K562 (cell line): ENCODE results near the gene ACSS2. TPM values are rescaled to one million over a fixed set of nuclear protein-coding genes. Genes with fewer than 3 reads are reported as not detected.

Experiments
- ATAC-seq: fragments of 200-7000 bp; cut with Tn5 transposase; 3 replicates; pipeline ENCODE4 v1.9.1; 2020; ENCODE audit warnings: moderate library complexity
- BruUV-seq: library from RNA; stranded (reverse); fragments of 400-500 nt; replicated peaks from 2 replicates; lab custom pipeline; 2021; lab: Mats Ljungman, UMichigan
- CTCF ChIA-PET: fragments of 300-600 bp; formaldehyde crosslinking; extraction: SDS; loops from one replicate; lab custom pipeline; 2021; ENCODE audit warnings: low intra/inter-chr PET ratio; lab: Yijun Ruan, JAX
- POLR2A ChIA-PET: fragments of 300-600, 350-650 bp; sonication (Branson Sonifier 250); formaldehyde crosslinking; extraction: SDS; loops from one replicate; lab custom pipeline; 2021; ENCODE audit warnings: antibody characterized with exemption, inconsistent platforms; lab: Yijun Ruan, JAX
- DNase-seq, 4 experiments: peaks; one replicate each; pipeline versions ENCODE4 v3.0.0 to v3.0.0-alpha.2; 2011 to 2018; ENCODE audit warnings: low spot score in 3 of 4, mixed read lengths in 3 of 4; ENCODE audit errors: extremely low read depth in 1 of 4
- FAIRE-seq: peaks from 2 replicates; lab custom pipeline; 2011; peaks lifted over from hg19 to GRCh38; lab: Jason Lieb, UNC
- H2AFZ ChIP-seq: 2 replicates; pipeline ENCODE4 v1.6.0; 2011; ENCODE audit warnings: low read depth, low read length, control low read depth, inconsistent platforms
- H3K27ac ChIP-seq: fragments of 200-600 bp; 3 replicates; pipeline ENCODE4 v1.8.0; 2011; ENCODE audit warnings: low read depth, mild to moderate bottlenecking, control low read depth, inconsistent platforms, low read length, moderate library complexity, mixed read lengths; ENCODE audit errors: extremely low read depth
- H3K27me3 ChIP-seq, 2 experiments: fragments of 300-600 bp in 1 of 2; 2 replicates in 1 of 2; 3 replicates in 1 of 2; pipeline versions ENCODE4 v1.6.0 to v1.8.0; 2011; ENCODE audit warnings: inconsistent platforms in 2 of 2, low read length in 2 of 2, mild to moderate bottlenecking in 1 of 2, mixed read lengths in 1 of 2, moderate library complexity in 1 of 2; ENCODE audit not compliant: control insufficient read depth in 2 of 2, insufficient read depth in 2 of 2
- H3K36me3 ChIP-seq: fragments of 300-600 bp; 3 replicates; pipeline ENCODE4 v1.8.0; 2011; ENCODE audit warnings: mild to moderate bottlenecking, low read length, inconsistent platforms; ENCODE audit not compliant: control insufficient read depth, insufficient read depth
- H3K4me1 ChIP-seq, 2 experiments: fragments of 200-600 bp in 1 of 2; replicated peaks in 1 of 2; 2 replicates in 1 of 2; 3 replicates in 1 of 2; pipeline versions ENCODE4 v1.5.1 to v1.8.0; 2011; ENCODE audit warnings: inconsistent platforms in 2 of 2, low read length in 2 of 2, mild to moderate bottlenecking in 1 of 2, mixed read lengths in 1 of 2, moderate library complexity in 1 of 2; ENCODE audit not compliant: control insufficient read depth in 2 of 2, insufficient read depth in 2 of 2
- H3K4me2 ChIP-seq: 2 replicates; pipeline ENCODE4 v1.6.1; 2011; ENCODE audit warnings: low read length, control low read depth, inconsistent platforms, mixed read lengths; ENCODE audit not compliant: insufficient read depth
- H3K4me3 ChIP-seq: fragments of 200-600 bp; sonication (generic), shearing (Covaris generic); 2 replicates; pipeline ENCODE4 v1.5.1; 2016; ENCODE audit warnings: control low read depth, inconsistent platforms
- H3K79me2 ChIP-seq: fragments of 200-600 bp; 3 replicates; pipeline ENCODE4 v1.8.0; 2011; ENCODE audit warnings: low read length, inconsistent platforms; ENCODE audit not compliant: control insufficient read depth, insufficient read depth
- H3K9ac ChIP-seq, 2 experiments: 2 replicates each; pipeline versions ENCODE4 v1.6.0 to v1.6.1; 2011; ENCODE audit warnings: low read depth in 2 of 2, low read length in 2 of 2, control low read depth in 1 of 2, inconsistent platforms in 1 of 2, mild to moderate bottlenecking in 1 of 2, mixed read lengths in 1 of 2; ENCODE audit not compliant: insufficient read depth in 1 of 2
- H3K9me1 ChIP-seq: one replicate; pipeline ENCODE4 v1.6.0; 2011; ENCODE audit warnings: inconsistent platforms, mild to moderate bottlenecking, low read length, moderate library complexity; ENCODE audit not compliant: control insufficient read depth, insufficient read depth
- H3K9me3 ChIP-seq: replicated peaks from 2 replicates; pipeline ENCODE4 v1.5.1; 2011; ENCODE audit warnings: low read depth, low read length, inconsistent platforms; ENCODE audit not compliant: control insufficient read depth, insufficient read depth
- H4K20me1 ChIP-seq: replicated peaks from 2 replicates; pipeline ENCODE4 v1.6.1; 2011; ENCODE audit warnings: low read length, inconsistent platforms, mixed read lengths; ENCODE audit not compliant: control insufficient read depth, insufficient read depth
- BRD9 ChIP-seq: fragments of 450-650 bp; IDR thresholded peaks from 2 replicates; pipeline ENCODE4 v1.6.1; 2018; ENCODE audit warnings: low read depth; ENCODE audit not compliant: partially characterized antibody
- ELF1 ChIP-seq: fragments of 200-800 bp; sonication (Bioruptor generic); IDR thresholded peaks from 2 replicates; pipeline ENCODE4 v1.6.1; 2016; ENCODE audit warnings: missing genetic modification characterization, missing compliant biosample characterization
- FIP1L1 ChIP-seq: fragments of 200-400 bp; formaldehyde crosslinking; IDR thresholded peaks from 2 replicates; pipeline ENCODE4 v1.6.1; 2018; ENCODE audit warnings: mild to moderate bottlenecking, low read depth, low read length; ENCODE audit not compliant: poor library complexity, severe bottlenecking
- FOXA1 ChIP-seq: fragments of 450-650 bp; IDR thresholded peaks from 2 replicates; pipeline ENCODE4 v1.6.1; 2016; ENCODE audit warnings: mild to moderate bottlenecking, borderline replicate concordance
- PHF21A ChIP-seq: fragments of 450-650 bp; IDR thresholded peaks from 2 replicates; pipeline ENCODE4 v1.6.1; 2017; ENCODE audit warnings: low read depth, borderline replicate concordance
- SRSF1 ChIP-seq: fragments of 200-400 bp; formaldehyde crosslinking; IDR thresholded peaks from 2 replicates; pipeline ENCODE4 v1.6.1; 2017; ENCODE audit warnings: mild to moderate bottlenecking, low read depth, low read length, moderate library complexity
- STAG1 ChIP-seq: sonication (generic); formaldehyde crosslinking; IDR thresholded peaks from 2 replicates; pipeline ENCODE4 v1.5.0; 2020; ENCODE audit warnings: missing genetic modification reagents, borderline replicate concordance
- TCF7 ChIP-seq: sonication (generic); IDR thresholded peaks from 2 replicates; pipeline ENCODE4 v1.6.1; 2016; ENCODE audit warnings: antibody characterized with exemption, borderline replicate concordance
- TCF7L2 ChIP-seq: fragments of 150-350 bp; IDR thresholded peaks from 2 replicates; pipeline ENCODE4 v1.6.1; 2016; ENCODE audit warnings: low read depth, mild to moderate bottlenecking, low read length, moderate library complexity
- ZFP1 ChIP-seq: fragments of 450-650 bp; formaldehyde crosslinking; IDR thresholded peaks from 2 replicates; pipeline ENCODE4 v1.4.0; 2020; ENCODE audit warnings: mild to moderate bottlenecking, mixed read lengths
- in situ Hi-C: fragments of 300-500 bp; cut with MboI; formaldehyde crosslinking; loops from 4 replicates; pipeline ENCODE4 v1.15.0; 2018; ENCODE audit warnings: inconsistent platforms, mixed read lengths
- intact Hi-C: fragments of 100-400 bp; cut with micrococcal nuclease; formaldehyde crosslinking; loops from 2 replicates; pipeline ENCODE4 v1.14.2; 2022
- polyA plus RNA-seq, 8 experiments: library from polyadenylated mRNA; depleted of rRNA in 4 of 8; stranded (reverse) in 5 of 8; unstranded in 3 of 8; fragments of >200 nt; fragmentation: Nextera tagmentation in 2 of 8; fragmentation: Illumina TruSeq in 1 of 8; extraction: Ambion mirVana in 2 of 8; extraction: Trizol in 1 of 8; gene quantifications; 2 replicates each; pipeline versions ENCODE4 v1.2.1 to v1.2.3, GENCODE V29; 2011 to 2014; ENCODE audit warnings: inconsistent platforms in 1 of 8, missing spikeins in 1 of 8
- total RNA-seq, 7 experiments: library from RNA; depleted of rRNA in 6 of 7; stranded (reverse); fragments of >200 nt in 6 of 7; fragmentation: Illumina TruSeq in 2 of 7; extraction: Trizol in 2 of 7; gene quantifications; 2 replicates each; pipeline versions ENCODE4 v1.2.1 to v1.2.3, GENCODE V29; 2011 to 2021; ENCODE audit warnings: low replicate concordance in 1 of 7
- TF ChIP-seq, protein P1 (sequence below): sonication (generic); formaldehyde crosslinking; IDR thresholded peaks from 2 replicates; pipeline ENCODE4 v1.9.0; 2022; ENCODE audit warnings: mild to moderate bottlenecking, missing genetic modification reagents
- TF ChIP-seq, protein P2 (sequence below): fragments of 200-800 bp; sonication (Bioruptor generic); IDR thresholded peaks from 2 replicates; pipeline ENCODE4 v1.6.1; 2017; ENCODE audit warnings: missing genetic modification characterization, missing compliant biosample characterization
- TF ChIP-seq, protein P3 (sequence below): fragments of 250-450 bp; sonication (Bioruptor Pico); IDR thresholded peaks from 2 replicates; pipeline ENCODE4 v1.4.0; 2020

Gene ACSS2
- total and polyA plus RNA-seq, 9 of the 15 experiments (the other 6 are each of a cell fraction or from before 2014, with no cell fraction given) = 21.9 to 246 (median 66.2) TPM

DNA sequence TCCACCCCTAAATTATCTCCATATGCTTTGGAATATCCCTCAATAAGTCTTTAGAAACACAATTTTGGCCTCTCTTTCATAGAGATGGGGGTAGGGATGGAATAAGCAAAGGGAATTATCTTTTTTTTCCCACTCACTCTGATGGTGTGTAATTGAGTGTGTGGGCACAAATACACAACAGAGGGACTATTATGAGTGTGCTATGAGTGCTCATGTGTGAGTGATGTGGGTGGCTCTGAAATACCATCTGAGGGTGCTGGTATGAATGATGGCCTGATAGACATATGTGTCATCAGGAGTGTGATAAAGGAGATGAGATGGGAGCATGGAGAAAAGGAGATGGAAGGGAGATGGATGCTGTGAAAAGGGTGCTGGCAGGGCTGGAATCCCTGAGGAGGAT, 43.6 kb downstream of the ACSS2 start:
- ATAC-seq (no peak), FAIRE-seq (no peak), DNase-seq (no peak)
- in situ Hi-C loops = no loop called here
- no peak overlapping the region for H3K4me3 ChIP-seq
- no peaks in the 10 kb centered on the region for H3K27me3 ChIP-seq
- peaks cover 7% of the 10 kb centered on the region for H3K9me3 ChIP-seq
- H3K36me3 ChIP-seq = peaks cover 89% of the 10 kb centered on the region
- TF ChIP-seq, protein P1, sequence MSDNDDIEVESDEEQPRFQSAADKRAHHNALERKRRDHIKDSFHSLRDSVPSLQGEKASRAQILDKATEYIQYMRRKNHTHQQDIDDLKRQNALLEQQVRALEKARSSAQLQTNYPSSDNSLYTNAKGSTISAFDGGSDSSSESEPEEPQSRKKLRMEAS = no peak
- TF ChIP-seq STAG1 = no peak
- TF ChIP-seq TCF7 = no peak
- no peak for TF ChIP-seq ZFP1 (CRISPR knock-in tag)
- TF ChIP-seq, protein P2, sequence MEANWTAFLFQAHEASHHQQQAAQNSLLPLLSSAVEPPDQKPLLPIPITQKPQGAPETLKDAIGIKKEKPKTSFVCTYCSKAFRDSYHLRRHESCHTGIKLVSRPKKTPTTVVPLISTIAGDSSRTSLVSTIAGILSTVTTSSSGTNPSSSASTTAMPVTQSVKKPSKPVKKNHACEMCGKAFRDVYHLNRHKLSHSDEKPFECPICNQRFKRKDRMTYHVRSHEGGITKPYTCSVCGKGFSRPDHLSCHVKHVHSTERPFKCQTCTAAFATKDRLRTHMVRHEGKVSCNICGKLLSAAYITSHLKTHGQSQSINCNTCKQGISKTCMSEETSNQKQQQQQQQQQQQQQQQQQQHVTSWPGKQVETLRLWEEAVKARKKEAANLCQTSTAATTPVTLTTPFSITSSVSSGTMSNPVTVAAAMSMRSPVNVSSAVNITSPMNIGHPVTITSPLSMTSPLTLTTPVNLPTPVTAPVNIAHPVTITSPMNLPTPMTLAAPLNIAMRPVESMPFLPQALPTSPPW (CRISPR knock-in tag) = no peak
- no peak for TF ChIP-seq FOXA1
- TF ChIP-seq, protein P3, sequence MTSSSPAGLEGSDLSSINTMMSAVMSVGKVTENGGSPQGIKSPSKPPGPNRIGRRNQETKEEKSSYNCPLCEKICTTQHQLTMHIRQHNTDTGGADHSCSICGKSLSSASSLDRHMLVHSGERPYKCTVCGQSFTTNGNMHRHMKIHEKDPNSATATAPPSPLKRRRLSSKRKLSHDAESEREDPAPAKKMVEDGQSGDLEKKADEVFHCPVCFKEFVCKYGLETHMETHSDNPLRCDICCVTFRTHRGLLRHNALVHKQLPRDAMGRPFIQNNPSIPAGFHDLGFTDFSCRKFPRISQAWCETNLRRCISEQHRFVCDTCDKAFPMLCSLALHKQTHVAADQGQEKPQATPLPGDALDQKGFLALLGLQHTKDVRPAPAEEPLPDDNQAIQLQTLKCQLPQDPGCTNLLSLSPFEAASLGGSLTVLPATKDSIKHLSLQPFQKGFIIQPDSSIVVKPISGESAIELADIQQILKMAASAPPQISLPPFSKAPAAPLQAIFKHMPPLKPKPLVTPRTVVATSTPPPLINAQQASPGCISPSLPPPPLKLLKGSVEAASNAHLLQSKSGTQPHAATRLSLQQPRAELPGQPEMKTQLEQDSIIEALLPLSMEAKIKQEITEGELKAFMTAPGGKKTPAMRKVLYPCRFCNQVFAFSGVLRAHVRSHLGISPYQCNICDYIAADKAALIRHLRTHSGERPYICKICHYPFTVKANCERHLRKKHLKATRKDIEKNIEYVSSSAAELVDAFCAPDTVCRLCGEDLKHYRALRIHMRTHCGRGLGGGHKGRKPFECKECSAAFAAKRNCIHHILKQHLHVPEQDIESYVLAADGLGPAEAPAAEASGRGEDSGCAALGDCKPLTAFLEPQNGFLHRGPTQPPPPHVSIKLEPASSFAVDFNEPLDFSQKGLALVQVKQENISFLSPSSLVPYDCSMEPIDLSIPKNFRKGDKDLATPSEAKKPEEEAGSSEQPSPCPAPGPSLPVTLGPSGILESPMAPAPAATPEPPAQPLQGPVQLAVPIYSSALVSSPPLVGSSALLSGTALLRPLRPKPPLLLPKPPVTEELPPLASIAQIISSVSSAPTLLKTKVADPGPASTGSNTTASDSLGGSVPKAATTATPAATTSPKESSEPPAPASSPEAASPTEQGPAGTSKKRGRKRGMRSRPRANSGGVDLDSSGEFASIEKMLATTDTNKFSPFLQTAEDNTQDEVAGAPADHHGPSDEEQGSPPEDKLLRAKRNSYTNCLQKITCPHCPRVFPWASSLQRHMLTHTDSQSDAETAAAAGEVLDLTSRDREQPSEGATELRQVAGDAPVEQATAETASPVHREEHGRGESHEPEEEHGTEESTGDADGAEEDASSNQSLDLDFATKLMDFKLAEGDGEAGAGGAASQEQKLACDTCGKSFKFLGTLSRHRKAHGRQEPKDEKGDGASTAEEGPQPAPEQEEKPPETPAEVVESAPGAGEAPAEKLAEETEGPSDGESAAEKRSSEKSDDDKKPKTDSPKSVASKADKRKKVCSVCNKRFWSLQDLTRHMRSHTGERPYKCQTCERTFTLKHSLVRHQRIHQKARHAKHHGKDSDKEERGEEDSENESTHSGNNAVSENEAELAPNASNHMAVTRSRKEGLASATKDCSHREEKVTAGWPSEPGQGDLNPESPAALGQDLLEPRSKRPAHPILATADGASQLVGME (CRISPR knock-in tag) = no peak
- no peak for TF ChIP-seq BRD9
- TF ChIP-seq TCF7L2 = no peak
- TF ChIP-seq SRSF1 = no peak
- TF ChIP-seq ELF1 (tag) = no peak
- no peak for TF ChIP-seq FIP1L1
- TF ChIP-seq PHF21A = no peak
- no peak overlapping the region for H3K27ac ChIP-seq
- no peaks in the 10 kb centered on the region for H3K79me2 ChIP-seq
- no peak overlapping the region for H2AFZ ChIP-seq
- no TSS peak for BruUV-seq
- H3K4me1 ChIP-seq = peaks cover 3 to 12% of the 10 kb centered on the region in 2 experiments; a peak in 3 of 5 replicates
- H3K9ac ChIP-seq = no peak overlapping the region
- H3K4me2 ChIP-seq = no peak overlapping the region
- intact Hi-C loops = no loop called here
- ChIA-PET CTCF (no interaction called here), POLR2A (no interaction called here)
- no peaks in the 10 kb centered on the region for H3K9me1 ChIP-seq
- H4K20me1 ChIP-seq = no peaks in the 10 kb centered on the region
